Right cardiac atrium (tissue), 5 donors: Measurements from ENCODE around the gene DCLK1. TPM values are rescaled to one million over a fixed set of nuclear protein-coding genes. Genes with fewer than 3 reads are reported as not detected.
A peak's percentile ranks its signal among the peaks of the same experiment; 100 is the strongest.

Experiments
- ATAC-seq, 2 donors: fragments of 200-7000 bp; cut with Tn5 transposase; one replicate each; pipeline versions ENCODE4 v1.8.0 to v1.9.1; 2020; ENCODE audit warnings: moderate library complexity in 2 of 2, mild to moderate bottlenecking in 1 of 2
- DNase-seq, 3 donors: peaks; one replicate each; pipeline ENCODE4 v3.0.0-alpha.2; 2020
- H3K27ac ChIP-seq: one replicate; pipeline ENCODE4 v1.5.1; 2013; ENCODE audit warnings: mild to moderate bottlenecking, low read length, control low read depth, moderate library complexity
- H3K27me3 ChIP-seq: one replicate; pipeline ENCODE4 v1.6.1; 2013; ENCODE audit not compliant: control insufficient read depth, insufficient read depth
- H3K4me1 ChIP-seq: one replicate; pipeline ENCODE4 v1.6.1; 2013; ENCODE audit warnings: low read length; ENCODE audit not compliant: control insufficient read depth, insufficient read depth
- H3K4me3 ChIP-seq: one replicate; pipeline ENCODE4 v1.5.1; 2013; ENCODE audit warnings: low read length, control low read depth
- H3K9me3 ChIP-seq: one replicate; pipeline ENCODE4 v1.6.1; 2013; ENCODE audit warnings: low read length; ENCODE audit not compliant: control insufficient read depth
- WGBS: extraction: QIAGEN DNeasy Blood & Tissue Kit; methylation state at CpG from one replicate; pipeline ENCODE4 v1.1.7; 2013; 5-methylcytosine and 5-hydroxymethylcytosine counted together
- intact Hi-C, 4 donors: fragments of 100-400 bp; cut with DNase I; formaldehyde crosslinking; loops; one replicate each; pipeline versions ENCODE4 v1.11.0 to v1.14.0; 2022 to 2023
- polyA plus RNA-seq: library from polyadenylated mRNA; stranded (reverse); fragments of 200-250 nt; gene quantifications from one replicate; pipeline ENCODE4 v1.2.3, GENCODE V29; 2013
- total RNA-seq, 4 donors: library from RNA; stranded (reverse); fragmentation: NEBNext Ultra II Directional; extraction: Animal tissue kit (Norgen Biotek cat#: 25700); gene quantifications; one replicate each; pipeline ENCODE4 v1.2.1, GENCODE V29; 2021
- donor health status: healthy with polysubstance abuse.
- donor health status: DM: no; HTN: yes; CAD: no.
- donor health status: DM: no; HTN: no; CAD: no.
- donor health status: DM: no; HTN: yes; CAD: no; lungs with severe emphysema.
- donor health status: DM: yes; HTN: yes; CAD: no.

DCLK1 gene
- total and polyA plus RNA-seq, 5 donors: 5.1 to 19.8 (median 16.1) TPM

DNA sequence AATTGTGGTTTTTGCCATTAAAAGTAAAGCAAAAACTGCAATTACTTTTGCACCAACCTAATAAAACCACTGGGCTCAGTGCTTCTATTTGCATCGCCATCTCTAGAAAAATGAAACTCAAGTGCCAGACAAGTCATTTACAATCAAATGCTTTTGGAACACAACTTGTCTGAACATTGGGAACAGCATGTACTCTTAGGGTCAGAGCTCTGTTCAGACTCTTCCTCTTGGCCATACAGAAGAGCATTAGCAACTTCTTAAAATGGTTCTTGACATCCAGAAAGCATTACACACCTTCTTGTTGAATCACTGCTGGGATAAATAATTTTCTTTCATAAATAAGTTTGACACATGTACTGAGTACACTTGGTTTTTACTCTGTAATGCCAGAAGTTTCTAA lies 272.5 kb downstream of the DCLK1 start:
- WGBS: 59% methylated on average over 1 of the region's 1 CpG
- Histone ChIP-seq H3K4me3 (no peak overlapping the region), H3K4me1 (peaks cover 9% of the 10 kb centered on the region), H3K27ac (peak overlapping the region; percentile 40), H3K27me3 (no peaks in the 10 kb centered on the region), H3K9me3 (no peaks in the 10 kb centered on the region)
- intact Hi-C loops: no loop called here
- DNase-seq (no peak), ATAC-seq (peak; percentile 65 to 90)

DNA sequence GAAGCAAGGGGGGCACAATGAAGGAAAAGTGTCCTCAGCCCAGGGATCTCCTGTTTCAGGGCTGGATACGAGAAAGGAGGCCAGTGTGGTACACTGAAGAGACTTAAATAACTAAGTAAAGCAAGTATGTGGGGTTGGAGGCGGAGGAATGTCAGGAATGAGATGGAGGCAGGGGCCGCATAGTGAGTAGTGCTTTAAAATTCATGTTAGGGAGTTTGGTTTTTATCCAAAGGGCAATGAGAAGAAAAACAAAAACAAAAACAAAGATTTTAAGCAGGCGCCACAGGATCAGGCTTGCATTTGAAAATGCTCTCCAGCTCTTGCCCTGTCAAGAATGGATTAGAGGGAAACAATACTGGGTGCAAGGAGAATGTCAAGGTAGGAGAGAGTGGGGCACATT lies 273.4 kb downstream of the DCLK1 start:
- 75% methylated on average over 4 of the region's 4 CpGs for WGBS
- Histone ChIP-seq H3K27me3 (no peaks in the 10 kb centered on the region), H3K9me3 (no peaks in the 10 kb centered on the region), H3K27ac (no peak overlapping the region), H3K4me1 (peaks cover 9% of the 10 kb centered on the region), H3K4me3 (no peak overlapping the region)
- ATAC-seq (no peak), DNase-seq (no peak)
- intact Hi-C loops: no loop called here

DNA sequence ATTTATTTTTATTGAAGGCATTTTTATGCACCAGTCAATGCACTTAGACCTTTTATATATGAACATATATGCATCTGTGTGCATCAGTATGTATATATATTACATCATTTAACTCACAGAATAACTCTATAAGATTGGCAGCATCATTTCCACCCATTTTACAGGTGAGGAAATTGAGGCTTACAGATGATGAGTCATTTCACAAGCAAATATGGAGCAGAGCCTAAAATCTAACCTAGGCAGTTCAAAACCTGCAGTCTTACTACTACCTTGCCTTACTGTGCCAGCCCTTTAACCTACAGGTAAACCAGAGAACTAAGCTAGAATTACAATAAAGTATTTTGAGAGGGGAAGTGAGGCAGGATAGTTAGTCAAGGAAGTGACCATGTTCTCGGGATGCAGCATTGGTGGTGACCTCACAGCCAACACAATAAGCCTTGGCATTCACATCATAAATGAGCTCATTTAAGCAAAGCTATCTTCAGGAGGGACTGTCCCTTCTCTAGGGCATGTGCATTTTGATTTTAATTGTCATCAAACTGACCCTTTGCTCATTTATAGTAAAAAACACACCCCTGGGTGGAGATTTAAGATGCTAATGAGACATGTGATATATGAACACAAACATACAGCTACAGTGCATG lies 274.3 kb downstream of the DCLK1 start:
- H3K4me3 ChIP-seq: no peak overlapping the region
- H3K27ac ChIP-seq: no peak overlapping the region
- WGBS: 37% methylated on average over 1 of the region's 1 CpG
- ATAC-seq: no peak
- intact Hi-C loops: no loop called here
- peaks cover 9% of the 10 kb centered on the region for H3K4me1 ChIP-seq
- no peaks in the 10 kb centered on the region for H3K9me3 ChIP-seq
- H3K27me3 ChIP-seq: no peaks in the 10 kb centered on the region
- no peak for DNase-seq

DNA sequence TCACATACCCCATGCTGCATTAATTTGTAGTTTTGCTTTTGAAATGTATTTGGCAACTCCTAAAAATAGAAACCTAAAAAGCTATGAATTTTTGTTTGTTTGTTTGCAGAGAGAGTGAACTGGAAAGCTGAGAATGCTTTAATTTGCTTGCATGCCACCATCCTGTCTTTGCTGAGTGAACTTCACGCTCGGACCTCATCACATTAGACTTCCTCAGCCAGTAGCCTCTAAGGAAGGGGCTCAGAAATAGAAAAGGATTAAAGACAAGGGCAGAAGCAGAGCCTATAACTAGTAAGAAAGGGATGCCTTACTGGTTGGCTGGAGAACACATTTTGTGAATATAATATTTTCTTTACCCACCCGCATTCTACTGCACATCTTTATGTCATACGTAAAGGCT lies 275.1 kb downstream of the DCLK1 start:
- intact Hi-C loops: no loop called here
- H3K9me3 ChIP-seq: no peaks in the 10 kb centered on the region
- DNase-seq (no peak), ATAC-seq (no peak)
- H3K4me3 ChIP-seq: no peak overlapping the region
- H3K27me3 ChIP-seq: no peaks in the 10 kb centered on the region
- H3K27ac ChIP-seq: no peak overlapping the region
- peaks cover 9% of the 10 kb centered on the region for H3K4me1 ChIP-seq
- 74% methylated on average over 4 of the region's 4 CpGs for WGBS

DNA sequence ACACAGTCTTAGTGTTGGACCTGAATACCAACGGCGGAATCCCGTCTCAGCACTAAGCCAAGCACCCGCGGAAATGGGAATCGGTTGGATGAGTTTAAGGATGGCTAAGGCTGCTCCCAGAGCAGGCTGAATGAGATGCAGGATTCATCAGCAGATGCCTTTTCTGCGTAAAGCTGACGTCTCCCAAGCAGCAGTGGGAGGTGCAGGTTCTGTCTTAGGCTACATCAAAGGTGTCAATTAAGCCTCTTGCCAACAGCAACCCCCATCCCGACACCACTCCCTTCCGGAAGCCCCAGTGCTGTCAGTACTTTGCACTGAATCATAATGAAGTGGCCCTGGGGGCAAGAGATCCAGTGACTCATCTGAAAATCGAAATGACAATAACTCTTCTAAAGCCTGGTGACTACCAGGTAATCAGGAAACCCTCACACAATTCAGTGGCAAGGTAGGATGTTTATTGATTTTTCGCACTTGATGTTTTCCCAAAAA lies 275.6 kb downstream of the DCLK1 start:
- no peak overlapping the region for H3K27ac ChIP-seq
- H3K9me3 ChIP-seq: no peaks in the 10 kb centered on the region
- ATAC-seq: peak in 1 of 2 donors; percentile 38
- WGBS: 44% methylated on average over 12 of the region's 12 CpGs
- H3K27me3 ChIP-seq: no peaks in the 10 kb centered on the region
- H3K4me3 ChIP-seq: no peak overlapping the region
- no peak for DNase-seq
- intact Hi-C loops: no loop called here
- peaks cover 5% of the 10 kb centered on the region for H3K4me1 ChIP-seq

DNA sequence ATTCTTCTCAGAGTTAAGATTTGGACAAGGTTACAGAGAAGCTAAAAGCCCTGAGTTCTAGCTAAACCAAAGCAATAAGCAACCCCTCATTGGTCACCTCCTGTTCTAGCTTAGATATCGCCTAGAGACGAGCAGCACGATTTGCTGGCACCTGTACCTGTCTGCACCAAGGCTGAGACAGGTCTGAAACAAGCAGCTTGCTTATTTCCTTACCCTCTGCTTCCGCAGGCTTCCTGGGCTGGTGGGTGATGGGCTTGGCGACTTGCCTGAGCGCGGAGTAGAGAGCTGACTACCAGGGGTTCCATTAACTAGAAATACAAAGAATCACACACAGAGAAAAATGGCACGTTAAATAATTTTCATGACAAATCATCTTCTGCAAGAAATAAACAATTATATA lies 276.9 kb downstream of the DCLK1 start:
- Histone ChIP-seq H3K4me3 (no peak overlapping the region), H3K9me3 (no peaks in the 10 kb centered on the region), H3K27ac (no peak overlapping the region), H3K27me3 (no peaks in the 10 kb centered on the region), H3K4me1 (peaks cover 4% of the 10 kb centered on the region)
- intact Hi-C loops: no loop called here
- ATAC-seq: no peak
- DNase-seq: no peak
- 88% methylated on average over 8 of the region's 8 CpGs for WGBS

DNA sequence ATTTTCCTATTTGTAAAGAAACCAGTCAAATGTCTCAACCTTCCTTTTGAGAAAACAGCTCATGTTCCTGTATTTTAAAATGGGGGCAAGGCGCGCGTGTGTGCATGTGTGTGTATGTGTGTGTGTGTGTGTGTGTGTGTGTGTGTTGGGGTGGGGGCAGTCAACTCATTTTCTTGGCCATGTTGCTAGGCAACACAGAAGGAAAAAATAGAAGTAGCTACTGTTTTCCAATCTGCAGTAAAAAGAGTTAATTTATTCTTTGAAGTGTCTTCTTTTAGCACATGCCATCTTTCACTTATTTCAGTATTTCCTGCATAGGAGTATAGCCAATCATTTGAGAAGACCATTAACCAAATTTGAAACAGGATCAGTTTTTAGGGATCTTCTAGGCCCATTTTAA lies 279.3 kb downstream of the DCLK1 start:
- ATAC-seq (no peak), DNase-seq (no peak)
- WGBS: 98% methylated on average over 3 of the region's 3 CpGs
- intact Hi-C loops: no loop called here
- Histone ChIP-seq H3K27me3 (no peaks in the 10 kb centered on the region), H3K9me3 (no peaks in the 10 kb centered on the region), H3K4me1 (no peaks in the 10 kb centered on the region), H3K4me3 (no peak overlapping the region), H3K27ac (no peak overlapping the region)

DNA sequence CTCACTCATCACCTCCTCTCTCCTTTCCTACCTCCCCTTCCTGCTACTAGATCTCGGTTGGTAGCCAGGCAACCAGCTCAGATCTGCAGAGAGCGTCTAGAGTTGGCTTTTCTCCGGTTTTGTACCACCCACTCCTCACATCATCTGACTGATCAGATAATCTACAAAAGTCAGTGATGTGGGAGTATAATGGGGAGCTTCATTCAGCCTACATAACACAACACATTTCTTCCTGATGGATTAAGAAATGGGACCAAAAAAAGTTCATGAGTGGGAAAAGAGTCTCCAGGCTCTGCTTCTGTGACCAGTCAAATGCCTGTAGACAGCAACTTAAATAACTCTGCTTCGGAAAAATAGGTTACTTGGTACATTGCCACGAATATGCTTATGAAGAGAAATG lies 279.8 kb downstream of the DCLK1 start:
- Histone ChIP-seq H3K4me3 (no peak overlapping the region), H3K27ac (no peak overlapping the region), H3K27me3 (no peaks in the 10 kb centered on the region), H3K4me1 (no peaks in the 10 kb centered on the region), H3K9me3 (no peaks in the 10 kb centered on the region)
- intact Hi-C loops: no loop called here
- WGBS: 70% methylated on average over 5 of the region's 5 CpGs
- no peak for ATAC-seq
- DNase-seq: no peak

DNA sequence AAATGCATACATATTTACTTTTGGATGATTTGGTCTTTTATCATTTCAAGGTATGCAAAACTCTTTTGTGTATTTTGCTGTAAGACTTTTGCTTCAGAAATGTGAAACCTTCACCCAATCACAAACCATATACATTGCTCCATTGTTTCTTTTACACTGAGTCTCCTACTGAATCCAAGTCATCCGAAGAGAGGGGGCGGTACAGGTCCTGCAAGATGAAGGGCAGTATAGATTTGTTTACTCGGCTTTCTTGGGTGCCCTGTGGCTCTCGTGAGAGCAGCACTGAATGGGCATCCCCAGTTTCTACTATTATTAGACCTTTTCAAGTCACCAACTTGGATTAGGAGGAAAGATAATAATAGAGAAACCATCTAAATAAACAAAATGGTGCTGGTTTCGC lies 280.6 kb downstream of the DCLK1 start:
- ATAC-seq (no peak), DNase-seq (no peak)
- intact Hi-C loops: no loop called here
- no peaks in the 10 kb centered on the region for H3K9me3 ChIP-seq
- WGBS: 90% methylated on average over 5 of the region's 5 CpGs
- H3K27ac ChIP-seq: no peak overlapping the region
- H3K4me3 ChIP-seq: no peak overlapping the region
- no peaks in the 10 kb centered on the region for H3K27me3 ChIP-seq
- no peaks in the 10 kb centered on the region for H3K4me1 ChIP-seq

DNA sequence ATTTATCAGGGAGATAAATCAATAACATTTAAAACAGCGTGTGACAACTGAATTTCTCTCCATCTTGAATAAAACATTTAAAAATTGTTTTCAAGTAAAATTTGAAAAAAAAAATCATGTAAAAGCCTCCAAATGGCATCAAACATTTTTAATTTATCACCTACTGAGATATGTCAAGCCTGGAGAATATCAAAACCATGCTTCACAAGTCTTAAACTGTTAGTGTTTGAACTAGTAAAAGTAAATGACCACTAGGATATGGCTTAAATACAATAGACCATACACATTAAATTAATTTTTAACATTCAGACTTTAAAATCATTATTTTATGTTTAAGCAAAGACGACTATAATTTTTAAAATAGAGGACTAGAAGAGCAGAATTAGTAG lies 281.9 kb downstream of the DCLK1 start:
- Histone ChIP-seq H3K27ac (no peak overlapping the region), H3K27me3 (no peaks in the 10 kb centered on the region), H3K4me1 (no peaks in the 10 kb centered on the region), H3K4me3 (no peak overlapping the region), H3K9me3 (no peaks in the 10 kb centered on the region)
- DNase-seq (no peak), ATAC-seq (no peak)
- intact Hi-C loops: no loop called here
- WGBS: 90% methylated on average over 2 of the region's 2 CpGs

DNA sequence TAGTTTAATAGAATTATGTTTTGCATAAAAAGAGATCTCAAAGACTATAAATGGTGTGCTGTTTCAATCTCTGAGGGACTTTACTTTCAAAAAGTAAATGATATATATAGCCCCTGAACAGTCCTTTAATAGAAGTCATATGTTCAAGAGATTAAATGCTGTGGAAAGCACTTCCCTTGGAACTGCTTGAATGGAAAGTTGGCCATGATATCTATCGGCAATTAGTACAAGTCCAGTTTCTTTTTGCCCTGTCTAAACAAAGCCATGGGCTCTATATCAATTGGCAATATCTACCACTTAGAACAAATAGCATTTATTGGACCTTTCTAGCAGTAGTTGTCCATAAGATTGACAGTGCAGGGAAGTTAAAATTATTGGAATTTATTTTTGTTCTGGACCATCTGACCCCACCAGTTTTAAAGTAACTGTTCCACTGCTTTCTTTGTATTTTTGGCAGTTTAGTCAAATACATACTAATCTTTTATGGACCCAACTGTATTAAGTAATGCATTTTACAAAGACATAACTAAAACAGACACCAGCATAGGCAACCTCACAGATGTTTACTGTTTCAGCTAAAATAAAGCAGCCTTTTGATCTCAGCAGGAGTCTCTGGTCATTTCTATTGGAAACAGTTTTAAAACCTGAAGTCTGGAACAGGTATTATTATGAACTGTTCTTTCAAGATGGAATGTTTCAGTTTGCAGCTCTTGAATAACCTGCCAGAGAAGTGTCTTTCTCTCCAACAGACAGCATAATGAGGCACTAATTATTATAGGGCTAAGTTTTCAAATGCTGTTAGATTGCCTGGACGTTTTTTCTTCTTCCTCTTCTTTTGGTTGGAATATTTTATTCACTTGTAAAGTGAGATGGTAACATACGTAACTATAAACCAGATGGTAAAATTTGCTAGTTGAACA lies 282.6 kb downstream of the DCLK1 start:
- ATAC-seq (peak; percentile 37 to 52), DNase-seq (no peak)
- H3K4me1 ChIP-seq: no peaks in the 10 kb centered on the region
- intact Hi-C loops: no loop called here
- no peak overlapping the region for H3K4me3 ChIP-seq
- 52% methylated on average over 3 of the region's 3 CpGs for WGBS
- no peaks in the 10 kb centered on the region for H3K9me3 ChIP-seq
- no peak overlapping the region for H3K27ac ChIP-seq
- H3K27me3 ChIP-seq: no peaks in the 10 kb centered on the region
